Activated CD4-positive, alpha-beta T cell treated with anti-CD3 and anti-CD28 coated beads, Interleukin-2, amount 10 ng/mL, durations not matched to agents 7 days and 5 days (primary cell): ENCODE measurements around the gene LGALS7B. TPM values are rescaled to one million over a fixed set of nuclear protein-coding genes. Genes with fewer than 3 reads are reported as not detected.
"Not testable (repeated sequence)": the region's sequence is repeated elsewhere in the genome, so short reads cannot be mapped to it uniquely, and the experiment has no call there.

Source experiments
- CTCF ChIA-PET: fragments of 350-600 bp; sonication (Branson Sonifier 250); formaldehyde crosslinking; loops from one replicate; lab custom pipeline; 2021; ENCODE audit warnings: antibody characterized with exemption; lab: Charles Lee
- POLR2A ChIA-PET: fragments of 350-600 bp; sonication (Branson Sonifier 250); formaldehyde crosslinking; loops from one replicate; lab custom pipeline; 2021; ENCODE audit warnings: antibody characterized with exemption; lab: Charles Lee
- DNase-seq: peaks from one replicate; pipeline ENCODE4 v3.0.0-alpha.2; 2020
- H3K27ac Mint-ChIP-seq: one replicate; pipeline ENCODE4 v1.8.0; 2021; ENCODE audit warnings: mild to moderate bottlenecking, moderate library complexity, mixed read lengths
- H3K27me3 Mint-ChIP-seq: one replicate; pipeline ENCODE4 v1.8.0; 2021; ENCODE audit warnings: mixed read lengths
- H3K36me3 Mint-ChIP-seq: one replicate; pipeline ENCODE4 v1.8.0; 2021; ENCODE audit warnings: low read depth, mixed read lengths
- H3K4me1 Mint-ChIP-seq: one replicate; pipeline ENCODE4 v1.8.0; 2021; ENCODE audit warnings: mixed read lengths
- H3K4me3 Mint-ChIP-seq: one replicate; pipeline ENCODE4 v1.8.0; 2021; ENCODE audit warnings: mild to moderate bottlenecking, moderate library complexity, mixed read lengths
- H3K9me3 Mint-ChIP-seq: one replicate; pipeline ENCODE4 v1.8.0; 2021; ENCODE audit warnings: mixed read lengths
- total RNA-seq, 2 experiments: library from RNA; stranded (reverse); gene quantifications; one replicate each; pipeline ENCODE4 v1.2.3, GENCODE V29; 2021

LGALS7B gene
- total RNA-seq, 2 experiments from 2014 or later, result not detected

DNA sequence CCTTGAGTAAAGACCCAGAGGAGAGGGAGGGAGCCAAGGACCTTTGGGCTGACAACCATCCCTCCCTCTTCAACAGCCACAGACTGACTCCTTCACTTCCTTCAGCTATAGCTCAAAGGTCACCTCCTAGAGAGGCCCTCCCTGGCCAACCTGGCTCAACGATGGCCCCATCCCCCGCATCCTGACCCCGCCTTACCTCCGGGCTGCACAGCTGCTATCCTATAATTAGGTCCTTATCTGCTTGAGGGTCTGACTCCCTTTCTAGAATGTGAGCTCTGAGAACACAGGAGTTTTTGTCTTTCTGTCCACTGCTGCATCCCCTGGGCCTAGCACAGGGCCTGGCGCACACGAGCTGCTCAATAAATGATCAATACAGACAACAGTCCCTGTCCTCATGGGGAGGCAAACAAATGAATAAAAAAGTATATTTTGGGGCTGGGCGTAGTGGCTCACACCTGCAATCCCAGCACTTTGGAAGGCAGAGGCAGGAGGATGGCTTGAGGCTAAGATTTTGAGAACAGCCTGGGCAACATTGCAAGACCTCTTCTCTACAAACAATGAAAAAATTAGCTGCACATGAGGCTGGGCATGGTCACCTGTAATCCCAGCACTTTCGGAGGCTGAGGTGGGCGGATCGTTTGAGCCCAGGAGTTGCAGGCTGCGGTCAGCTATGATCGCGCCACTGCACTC is 30.4 kb downstream of the LGALS7B start:
- Mint-ChIP-seq H3K4me3 (no peak overlapping the region), H3K9me3 (no peaks in the 10 kb centered on the region), H3K27ac (no peak overlapping the region), H3K27me3 (no peaks in the 10 kb centered on the region), H3K36me3 (peaks cover 37% of the 10 kb centered on the region), H3K4me1 (no peaks in the 10 kb centered on the region)
- ChIA-PET CTCF (interaction anchor here (1.1 kb wide), 2 partner anchors 12 to 185 kb away, joined by 3 to 4 read pairs; partner anchors contain the start of gene ECH1), POLR2A (no interaction called here)
- no peak for DNase-seq

DNA sequence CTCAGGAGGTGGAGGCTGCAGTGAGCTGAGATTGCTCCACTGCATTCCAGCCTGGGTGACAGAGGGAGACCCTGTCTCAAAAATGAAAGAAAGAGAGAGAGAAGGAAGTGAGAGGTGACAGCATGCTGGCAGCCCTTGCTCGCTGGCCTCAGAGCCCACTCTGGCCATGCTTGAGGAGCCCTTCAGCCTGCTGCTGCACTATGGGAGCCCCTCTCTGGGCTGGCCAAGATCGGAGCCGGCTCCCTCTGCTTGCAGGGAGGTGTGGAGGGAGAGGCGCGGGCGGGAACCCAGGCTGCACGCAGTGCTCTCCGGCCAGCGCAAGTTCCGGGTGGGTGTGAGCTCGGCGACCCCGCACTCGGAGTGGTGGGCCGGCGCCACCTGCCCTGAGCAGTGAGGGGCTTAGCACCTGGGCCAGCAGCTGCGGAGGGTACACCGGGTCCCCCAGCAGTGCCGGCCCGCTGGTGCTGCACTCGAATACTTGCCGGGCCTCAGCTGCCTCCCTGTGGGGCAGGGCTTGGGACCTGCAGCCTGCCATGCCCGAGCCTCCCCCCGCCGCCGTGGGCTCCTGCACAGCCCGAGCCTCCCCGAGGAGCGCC is 32.3 kb downstream of the LGALS7B start:
- H3K27me3 Mint-ChIP-seq, POLR2A ChIA-PET, H3K9me3 Mint-ChIP-seq, H3K4me3 Mint-ChIP-seq, DNase-seq, H3K4me1 Mint-ChIP-seq: not testable (repeated sequence)
- Mint-ChIP-seq H3K27ac (peak overlapping the region; percentile 50), H3K36me3 (peaks cover 32% of the 10 kb centered on the region)
- CTCF ChIA-PET, result interaction anchor here (0.9 to 1.6 kb wide), 3 partner anchors 9 to 65 kb away, joined by 3 to 5 read pairs (median 4); no protein-coding TSS in a partner anchor

DNA sequence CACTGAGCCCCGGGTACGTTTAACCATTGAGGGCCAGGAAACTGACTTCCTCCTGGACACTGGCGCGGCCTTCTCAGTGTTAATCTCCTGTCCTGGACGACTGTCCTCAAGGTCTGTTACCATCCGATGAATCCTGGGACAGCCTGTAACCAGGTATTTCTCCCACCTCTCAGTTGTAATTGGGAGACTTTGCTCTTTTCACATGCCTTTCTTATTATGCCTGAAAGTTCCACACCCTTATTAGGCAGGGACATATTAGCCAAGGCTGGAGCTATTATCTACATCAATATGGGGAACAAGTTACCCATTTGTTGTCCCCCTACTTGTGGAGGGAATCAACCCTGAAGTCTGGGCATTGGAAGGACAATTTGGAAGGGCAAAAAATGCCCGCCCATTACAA is 36.9 kb downstream of the LGALS7B start:
- CTCF ChIA-PET, result interaction anchor here (0.7 kb wide), 1 partner anchor 9 kb away, joined by 3 read pairs; no protein-coding TSS in a partner anchor
- DNase-seq, H3K27me3 Mint-ChIP-seq, H3K27ac Mint-ChIP-seq, H3K4me3 Mint-ChIP-seq, H3K9me3 Mint-ChIP-seq, POLR2A ChIA-PET: not testable (repeated sequence)
- peaks cover 51% of the 10 kb centered on the region for H3K36me3 Mint-ChIP-seq
- peaks cover 14% of the 10 kb centered on the region for H3K4me1 Mint-ChIP-seq

DNA sequence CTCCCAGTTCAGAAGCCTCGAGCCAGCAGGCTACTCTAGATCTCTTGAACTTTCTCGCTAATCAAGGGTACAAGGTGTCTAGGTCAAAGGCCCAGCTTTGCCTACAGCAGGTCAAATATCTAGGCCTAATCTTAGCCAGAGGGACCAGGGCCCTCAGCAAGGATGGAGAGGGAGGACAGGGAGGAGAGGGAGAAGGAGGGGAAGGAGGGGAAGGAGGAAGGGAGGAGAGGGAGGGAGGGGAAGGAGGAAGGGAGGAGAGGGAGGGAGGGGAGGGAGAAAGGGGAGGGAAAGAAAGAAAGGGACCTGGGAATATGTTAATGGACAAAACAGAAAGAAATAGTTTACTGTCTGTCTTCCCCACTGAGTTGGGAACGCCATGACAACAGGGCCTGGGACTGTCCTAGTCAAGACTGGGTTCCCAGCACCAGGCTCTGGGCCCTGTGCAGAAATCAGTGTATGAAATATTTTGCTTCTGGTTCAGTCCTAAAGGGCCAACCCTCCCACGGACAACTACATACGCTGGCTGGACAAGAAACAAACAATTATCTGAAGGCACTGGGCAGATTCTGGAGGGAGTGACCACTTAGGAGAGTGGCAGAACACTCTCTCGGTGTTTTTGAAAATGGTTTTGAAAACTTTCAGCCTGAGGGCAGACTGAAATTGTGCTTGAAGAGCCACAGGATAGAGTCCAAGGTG is 38.0 kb downstream of the LGALS7B start:
- no peak overlapping the region for H3K4me3 Mint-ChIP-seq
- H3K9me3 Mint-ChIP-seq, result no peaks in the 10 kb centered on the region
- H3K4me1 Mint-ChIP-seq, result peaks cover 24% of the 10 kb centered on the region
- H3K36me3 Mint-ChIP-seq, result peaks cover 54% of the 10 kb centered on the region
- ChIA-PET POLR2A (interaction anchor here (0.6 kb wide), 1 partner anchor 42 kb away, joined by 5 read pairs; no protein-coding TSS in a partner anchor), CTCF (interaction anchor here (1.2 kb wide), 1 partner anchor 192 kb away, joined by 5 read pairs; no protein-coding TSS in a partner anchor)
- H3K27ac Mint-ChIP-seq, result no peak overlapping the region
- no peaks in the 10 kb centered on the region for H3K27me3 Mint-ChIP-seq
- DNase-seq, result no peak

DNA sequence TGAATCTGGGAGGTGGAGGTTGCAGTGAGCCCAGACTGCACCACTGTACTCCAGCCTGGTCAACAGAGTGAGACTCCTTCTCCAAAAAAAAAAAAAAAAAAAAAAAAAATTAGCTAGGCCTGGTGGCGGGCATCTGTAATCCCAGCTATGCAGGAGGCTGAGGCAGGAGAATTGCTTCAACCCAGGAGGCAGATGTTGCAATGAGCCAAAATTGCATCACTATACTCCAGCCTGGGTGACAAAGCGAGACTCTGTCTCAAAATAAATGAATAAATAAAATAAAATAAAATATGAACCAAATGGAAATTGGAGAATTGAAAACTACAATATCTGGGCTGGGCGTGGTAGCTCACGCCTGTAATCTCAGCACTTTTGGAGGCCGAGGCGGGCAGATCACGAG is 40.2 kb downstream of the LGALS7B start:
- H3K4me1 Mint-ChIP-seq, result peaks cover 37% of the 10 kb centered on the region
- H3K27ac Mint-ChIP-seq, DNase-seq, H3K4me3 Mint-ChIP-seq, POLR2A ChIA-PET, H3K9me3 Mint-ChIP-seq, H3K27me3 Mint-ChIP-seq: not testable (repeated sequence)
- H3K36me3 Mint-ChIP-seq, result peaks cover 37% of the 10 kb centered on the region
- CTCF ChIA-PET, result interaction anchor here (1.2 kb wide), 1 partner anchor 101 kb away, joined by 3 read pairs; the partner anchor contains the start of genes MRPS12 and SARS2

DNA sequence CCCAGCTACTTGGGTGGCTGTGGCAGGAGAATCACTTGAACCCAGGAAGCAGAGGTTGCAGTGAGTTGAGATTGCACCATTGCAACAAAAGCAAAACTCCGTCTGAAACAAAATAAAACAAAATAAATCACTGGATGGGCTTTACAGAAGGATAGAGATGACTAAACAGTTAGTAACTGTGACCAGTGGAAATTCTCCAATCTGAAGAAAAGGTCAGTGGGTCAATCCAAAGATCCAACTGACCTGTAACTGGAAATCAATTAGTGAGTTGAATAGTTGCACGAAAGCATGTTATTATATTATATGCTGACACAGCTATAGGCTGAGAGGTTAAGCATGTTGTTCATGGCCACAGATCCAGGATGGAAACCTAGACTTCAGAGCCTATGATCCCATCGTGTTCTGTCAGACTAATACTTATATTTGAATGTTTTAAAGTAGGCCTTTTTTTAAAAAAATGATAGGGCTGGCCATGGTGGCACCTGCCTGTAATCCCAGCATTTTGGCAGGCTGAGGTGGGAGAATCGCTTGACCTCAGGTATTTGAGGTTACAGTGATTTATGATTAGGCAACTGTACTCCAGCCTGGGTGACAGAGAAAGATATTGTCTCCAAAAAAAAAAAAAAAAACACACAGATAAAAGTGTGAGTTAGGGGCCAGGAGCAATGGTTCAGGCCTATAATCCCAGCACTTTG is 41.2 kb downstream of the LGALS7B start:
- ChIA-PET CTCF (interaction anchor here (0.8 to 1.1 kb wide), 3 partner anchors 8 to 100 kb away, joined by 3 to 5 read pairs (median 5); partner anchors contain the start of genes MRPS12 and SARS2), POLR2A (no interaction called here)
- H3K9me3 Mint-ChIP-seq, result no peaks in the 10 kb centered on the region
- peaks cover 34% of the 10 kb centered on the region for H3K36me3 Mint-ChIP-seq
- H3K27me3 Mint-ChIP-seq, result no peaks in the 10 kb centered on the region
- H3K4me1 Mint-ChIP-seq, result peaks cover 40% of the 10 kb centered on the region
- peak overlapping the region; percentile 90 for H3K27ac Mint-ChIP-seq
- H3K4me3 Mint-ChIP-seq, result peak overlapping the region; percentile 89
- no peak for DNase-seq

DNA sequence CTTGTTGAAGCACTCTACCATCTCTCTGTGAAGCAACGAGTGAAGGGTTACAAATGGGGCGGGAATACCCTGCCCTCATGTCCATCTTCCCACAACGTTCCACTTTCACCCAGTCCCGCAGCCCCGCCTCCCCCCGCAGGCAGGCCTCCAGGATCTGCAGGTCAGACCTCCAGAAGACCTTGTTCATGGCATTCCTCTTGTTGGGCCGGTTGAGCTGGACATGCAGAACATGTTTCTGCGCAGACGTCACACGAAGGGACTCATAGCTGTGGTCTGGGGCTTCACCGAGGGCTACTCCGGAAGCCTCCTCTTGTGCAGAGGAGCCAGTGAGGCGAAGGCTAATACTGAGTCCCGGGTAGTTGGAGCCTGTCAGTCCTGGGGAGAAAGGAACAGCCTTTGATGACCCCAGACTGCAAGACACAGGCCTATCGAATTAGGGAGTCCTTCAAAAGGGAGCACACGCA is 42.2 kb downstream of the LGALS7B start:
- Mint-ChIP-seq H3K36me3 (peaks cover 42% of the 10 kb centered on the region), H3K4me3 (peak overlapping the region; percentile 89), H3K9me3 (no peaks in the 10 kb centered on the region), H3K27ac (peak overlapping the region; percentile 90), H3K27me3 (no peaks in the 10 kb centered on the region), H3K4me1 (peaks cover 40% of the 10 kb centered on the region)
- peak; percentile 26 for DNase-seq
- ChIA-PET CTCF (interaction anchor here (0.6 to 1.6 kb wide), 7 partner anchors 9 to 429 kb away, joined by 3 to 5 read pairs (median 4); partner anchors contain the start of genes FAM98C, MRPS12 and SARS2), POLR2A (interaction anchor here (0.6 to 1.1 kb wide), 2 partner anchors 11 to 18 kb away, joined by 3 to 5 read pairs; partner anchors contain the start of gene HNRNPL)

DNA sequence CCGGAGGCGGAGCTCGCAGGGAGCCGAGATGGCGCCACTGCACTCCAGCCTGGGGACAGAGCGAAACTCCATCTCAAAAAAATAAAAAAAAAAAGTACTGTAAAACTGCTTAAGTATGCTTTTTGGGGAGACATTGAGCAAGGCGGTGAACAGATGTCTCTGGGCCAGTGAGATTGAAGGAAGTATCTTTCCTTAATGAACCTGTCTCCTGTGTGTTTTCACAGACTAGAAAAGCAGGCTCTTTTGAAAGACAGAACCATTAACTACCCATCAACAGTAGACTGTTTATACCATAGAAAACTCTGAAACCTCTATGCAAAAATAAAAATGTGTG is 44.1 kb downstream of the LGALS7B start:
- POLR2A ChIA-PET, result no interaction called here
- CTCF ChIA-PET, result interaction anchor here (1.4 kb wide), 1 partner anchor 98 kb away, joined by 4 read pairs; the partner anchor contains the start of genes MRPS12 and SARS2
- no peaks in the 10 kb centered on the region for H3K9me3 Mint-ChIP-seq
- H3K4me1 Mint-ChIP-seq, result peaks cover 42% of the 10 kb centered on the region
- H3K27me3 Mint-ChIP-seq, result no peaks in the 10 kb centered on the region
- H3K36me3 Mint-ChIP-seq, result peaks cover 49% of the 10 kb centered on the region
- DNase-seq, result no peak
- peak overlapping the region; percentile 50 for H3K27ac Mint-ChIP-seq
- no peak overlapping the region for H3K4me3 Mint-ChIP-seq

DNA sequence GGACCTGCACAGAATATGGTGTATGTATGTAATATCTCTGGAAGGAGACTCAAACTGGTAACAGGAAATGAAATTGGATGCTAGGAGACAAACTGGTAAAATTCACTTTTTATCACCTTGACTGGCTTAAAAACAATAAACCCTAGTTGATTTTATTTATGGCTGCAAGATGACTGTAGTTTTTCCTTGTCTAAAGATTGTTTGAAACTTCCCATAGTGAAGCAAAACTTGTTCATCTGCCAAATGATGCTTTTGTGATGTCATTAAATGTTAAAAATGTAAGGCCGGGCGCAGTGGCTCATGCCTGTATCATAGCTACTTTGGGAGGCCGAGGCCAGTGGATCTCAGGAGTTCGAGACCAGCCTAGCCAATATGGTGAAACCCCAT is 45.1 kb downstream of the LGALS7B start:
- Mint-ChIP-seq H3K27me3 (no peaks in the 10 kb centered on the region), H3K9me3 (no peaks in the 10 kb centered on the region), H3K4me1 (peaks cover 46% of the 10 kb centered on the region), H3K4me3 (no peak overlapping the region), H3K36me3 (peaks cover 55% of the 10 kb centered on the region), H3K27ac (no peak overlapping the region)
- POLR2A ChIA-PET, result interaction anchor here (0.6 kb wide), 1 partner anchor 33 kb away, joined by 4 read pairs; no protein-coding TSS in a partner anchor
- no peak for DNase-seq
- CTCF ChIA-PET, result interaction anchor here (1.4 kb wide), 1 partner anchor 12 kb away, joined by 3 read pairs; no protein-coding TSS in a partner anchor

DNA sequence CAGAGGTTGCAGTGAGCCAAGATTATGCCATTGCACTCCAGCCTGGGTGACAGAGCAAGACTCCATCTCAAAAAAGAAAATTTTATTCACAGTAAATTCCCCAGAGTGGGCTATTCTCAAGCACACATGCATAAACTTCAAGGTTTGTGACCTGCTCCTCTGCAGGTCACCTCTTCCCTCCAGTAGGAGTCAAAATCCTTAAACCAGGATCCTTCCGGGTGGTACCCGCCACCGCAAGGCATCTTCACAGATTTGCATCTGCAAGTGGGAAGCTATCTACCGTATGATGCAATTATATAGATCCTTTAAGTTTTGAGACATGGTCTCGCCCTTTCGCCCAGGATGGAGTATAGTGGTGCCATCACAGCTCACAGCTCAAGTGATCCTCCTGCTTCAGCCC is 45.6 kb downstream of the LGALS7B start:
- H3K9me3 Mint-ChIP-seq, result no peaks in the 10 kb centered on the region
- CTCF ChIA-PET, result interaction anchor here (1.4 kb wide), 1 partner anchor 12 kb away, joined by 3 read pairs; no protein-coding TSS in a partner anchor
- peaks cover 48% of the 10 kb centered on the region for H3K4me1 Mint-ChIP-seq
- H3K27ac Mint-ChIP-seq, result no peak overlapping the region
- H3K4me3 Mint-ChIP-seq, result no peak overlapping the region
- POLR2A ChIA-PET, result no interaction called here
- no peak for DNase-seq
- peaks cover 58% of the 10 kb centered on the region for H3K36me3 Mint-ChIP-seq
- no peaks in the 10 kb centered on the region for H3K27me3 Mint-ChIP-seq

DNA sequence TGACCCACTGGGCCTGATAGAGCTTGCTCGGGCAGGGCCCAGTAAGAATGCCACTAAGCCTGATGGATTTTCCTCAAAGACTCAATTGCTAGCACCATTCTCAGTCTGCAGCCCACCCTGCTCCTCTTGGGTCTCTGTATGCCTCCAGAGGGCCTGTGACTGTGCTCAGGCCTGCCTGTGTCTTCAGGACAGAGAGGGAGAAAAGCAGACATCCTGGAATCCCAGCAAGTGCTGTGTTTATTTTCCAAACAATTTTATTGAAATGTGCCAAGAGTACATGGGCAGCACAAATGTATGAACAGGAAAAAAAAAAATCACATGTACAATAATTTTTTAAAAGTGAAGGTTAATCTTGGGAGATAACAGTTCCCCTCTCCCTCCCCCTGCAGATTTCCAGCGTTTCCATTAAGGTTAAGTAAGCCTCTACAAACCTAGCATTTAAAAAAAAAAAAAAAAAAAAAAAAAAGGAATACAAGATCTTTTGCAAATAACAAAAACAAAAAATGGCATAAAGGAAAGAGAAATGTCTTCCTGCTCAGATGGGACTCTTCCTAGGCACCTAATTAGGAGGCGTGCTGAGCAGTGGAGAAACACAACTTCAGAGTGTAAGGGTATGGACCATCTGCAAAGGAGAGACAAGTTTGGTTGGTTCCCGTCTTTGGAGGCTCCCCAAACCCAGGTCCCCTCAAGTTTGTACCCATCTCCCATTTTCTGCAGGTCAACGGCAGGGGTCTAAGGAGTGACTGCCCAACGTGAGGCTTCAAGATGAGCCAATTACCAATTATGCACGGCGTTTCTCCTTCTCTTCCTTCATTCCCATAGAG is 47.4 kb downstream of the LGALS7B start:
- H3K27me3 Mint-ChIP-seq, result no peaks in the 10 kb centered on the region
- H3K9me3 Mint-ChIP-seq, result no peaks in the 10 kb centered on the region
- H3K4me1 Mint-ChIP-seq, result peaks cover 49% of the 10 kb centered on the region
- ChIA-PET CTCF (interaction anchor here (0.6 kb wide), 1 partner anchor 1655 kb away, joined by 3 read pairs; no protein-coding TSS in a partner anchor), POLR2A (no interaction called here)
- H3K4me3 Mint-ChIP-seq, result no peak overlapping the region
- H3K27ac Mint-ChIP-seq, result no peak overlapping the region
- peaks cover 59% of the 10 kb centered on the region for H3K36me3 Mint-ChIP-seq
- no peak for DNase-seq
